ENCODE data around the gene MFAP3L. TPM values are rescaled to one million over a fixed set of nuclear protein-coding genes. Genes with fewer than 3 reads are reported as not detected.

Gene MFAP3L
- polyA plus RNA-seq, 3 donors = 0.01 to 0.18 TPM; not detected in 1

- H3K9ac ChIP-seq (ENCODE audit: insufficient read depth, low read length, poor library complexity, severe bottlenecking) = no peak overlapping the region
- H3K79me2 ChIP-seq (ENCODE audit: insufficient read depth, low read length) = no peaks in the 10 kb centered on the region
- H2AFZ ChIP-seq (ENCODE audit: insufficient read depth, low read depth, low read length, poor library complexity, severe bottlenecking) = no peak overlapping the region
- 100% methylated on average over 2 of the region's 2 CpGs for WGBS (ENCODE audit: insufficient coverage)
- Mint-ChIP-seq H3K4me3 (no peak overlapping the region), H3K27ac (no peak overlapping the region), H3K36me3 (no peaks in the 10 kb centered on the region), H3K4me1 (peaks cover 6% of the 10 kb centered on the region), H3K27me3 (ENCODE audit: low read depth in 3 of 3) (peaks cover 15 to 21% (median 15%) of the 10 kb centered on the region in 3 donors), H3K9me3 (peaks cover 0 to 3% (median 0%) of the 10 kb centered on the region in 7 donors)
- no peaks in the 10 kb centered on the region for H4K20me1 ChIP-seq (ENCODE audit: insufficient read depth, low read length)
- H3K36me3 ChIP-seq (replicated peaks in 1 of 2; ENCODE audit: control insufficient read depth in 1 of 2, insufficient read depth in 2 of 2, low read length in 2 of 2) = no peaks in the 10 kb centered on the region
- H3K27me3 ChIP-seq (ENCODE audit: control insufficient read depth in 2 of 2, insufficient read depth in 2 of 2, low read length in 2 of 2) = peaks cover 10 to 17% of the 10 kb centered on the region in 2 donors
- no peak overlapping the region for H3K27ac ChIP-seq (ENCODE audit: low read depth in 1 of 2, low read length in 2 of 2)
- no peaks in the 10 kb centered on the region for H3K4me1 ChIP-seq (ENCODE audit: control insufficient read depth in 1 of 2, insufficient read depth in 2 of 2, low read length in 2 of 2)
- TF ChIP-seq CTCF (IDR thresholded peaks at IDR 0.05) = no peak
- intact Hi-C loops (cut with micrococcal nuclease) = no loop called here
- no peak overlapping the region for H3K4me3 ChIP-seq (replicated peaks in 1 of 3; ENCODE audit: low read depth in 2 of 3, low read length in 3 of 3)
- DNase-seq = no peak
- H3K9me3 ChIP-seq (replicated peaks in 1 of 2; ENCODE audit: control insufficient read depth in 1 of 2, insufficient read depth in 1 of 2, low read length in 2 of 2) = no peaks in the 10 kb centered on the region
- H3K4me2 ChIP-seq (replicated peaks; ENCODE audit: extremely low read depth, low read length, poor library complexity, severe bottlenecking) = no peak overlapping the region
Observed at GRCh38 chr4:170033999-170034398, 7.8 kb upstream of the MFAP3L start.

GRCh38 chr4:170030121-170030520, 3.9 kb upstream of the MFAP3L start:
- Mint-ChIP-seq H3K9me3 (peaks cover 9 to 22% (median 19%) of the 10 kb centered on the region in 7 donors), H3K36me3 (peaks cover 6 to 12% of the 10 kb centered on the region in 2 donors), H3K27me3 (ENCODE audit: low read depth in 3 of 3) (peaks cover 39 to 50% (median 40%) of the 10 kb centered on the region in 3 donors), H3K4me1 (peaks cover 17% of the 10 kb centered on the region), H3K4me3 (no peak overlapping the region), H3K27ac (no peak overlapping the region)
- no peak for DNase-seq
- WGBS (ENCODE audit: insufficient coverage) = no CpG with 5 or more reads among the region's 1 CpG
- Histone ChIP-seq H3K27ac (ENCODE audit: low read depth in 1 of 2, low read length in 2 of 2) (no peak overlapping the region), H3K36me3 (replicated peaks in 1 of 2; ENCODE audit: control insufficient read depth in 1 of 2, insufficient read depth in 2 of 2, low read length in 2 of 2) (no peaks in the 10 kb centered on the region), H3K9me3 (replicated peaks in 1 of 2; ENCODE audit: control insufficient read depth in 1 of 2, insufficient read depth in 1 of 2, low read length in 2 of 2) (peaks cover 10 to 19% of the 10 kb centered on the region in 2 donors), H3K79me2 (ENCODE audit: insufficient read depth, low read length) (no peaks in the 10 kb centered on the region), H3K4me3 (replicated peaks in 1 of 3; ENCODE audit: low read depth in 2 of 3, low read length in 3 of 3) (no peak overlapping the region), H3K4me2 (replicated peaks; ENCODE audit: extremely low read depth, low read length, poor library complexity, severe bottlenecking) (no peak overlapping the region), H3K27me3 (ENCODE audit: control insufficient read depth in 2 of 2, insufficient read depth in 2 of 2, low read length in 2 of 2) (peaks cover 33 to 42% of the 10 kb centered on the region in 2 donors), H3K4me1 (ENCODE audit: control insufficient read depth in 1 of 2, insufficient read depth in 2 of 2, low read length in 2 of 2) (peaks cover 13 to 20% of the 10 kb centered on the region in 2 donors), H3K9ac (ENCODE audit: insufficient read depth, low read length, poor library complexity, severe bottlenecking) (no peak overlapping the region), H4K20me1 (ENCODE audit: insufficient read depth, low read length) (no peaks in the 10 kb centered on the region), H2AFZ (ENCODE audit: insufficient read depth, low read depth, low read length, poor library complexity, severe bottlenecking) (no peak overlapping the region)
- intact Hi-C loops (cut with micrococcal nuclease) = no loop called here
- no peak for TF ChIP-seq CTCF (IDR thresholded peaks at IDR 0.05)
